Muscle of back (tissue), 11 donors: Measurements from ENCODE around the gene IRX2. TPM values are rescaled to one million over a fixed set of nuclear protein-coding genes. Genes with fewer than 3 reads are reported as not detected.

ENCODE experiments used
- DNase-seq, 3 donors: peaks; one replicate each; pipeline versions ENCODE4 v3.0.0 to v3.0.0-alpha.2; 2013
- polyA plus RNA-seq, 10 donors: library from polyadenylated mRNA; unstranded; fragments of 120-200 nt; gene quantifications; one replicate each; pipeline ENCODE4 v1.2.1, GENCODE V29; 2013; ENCODE audit not compliant: insufficient read length in 10 of 10

Gene IRX2
- polyA plus RNA-seq, 10 donors, result 0.10 to 23.6 (median 0.20) TPM

DNA sequence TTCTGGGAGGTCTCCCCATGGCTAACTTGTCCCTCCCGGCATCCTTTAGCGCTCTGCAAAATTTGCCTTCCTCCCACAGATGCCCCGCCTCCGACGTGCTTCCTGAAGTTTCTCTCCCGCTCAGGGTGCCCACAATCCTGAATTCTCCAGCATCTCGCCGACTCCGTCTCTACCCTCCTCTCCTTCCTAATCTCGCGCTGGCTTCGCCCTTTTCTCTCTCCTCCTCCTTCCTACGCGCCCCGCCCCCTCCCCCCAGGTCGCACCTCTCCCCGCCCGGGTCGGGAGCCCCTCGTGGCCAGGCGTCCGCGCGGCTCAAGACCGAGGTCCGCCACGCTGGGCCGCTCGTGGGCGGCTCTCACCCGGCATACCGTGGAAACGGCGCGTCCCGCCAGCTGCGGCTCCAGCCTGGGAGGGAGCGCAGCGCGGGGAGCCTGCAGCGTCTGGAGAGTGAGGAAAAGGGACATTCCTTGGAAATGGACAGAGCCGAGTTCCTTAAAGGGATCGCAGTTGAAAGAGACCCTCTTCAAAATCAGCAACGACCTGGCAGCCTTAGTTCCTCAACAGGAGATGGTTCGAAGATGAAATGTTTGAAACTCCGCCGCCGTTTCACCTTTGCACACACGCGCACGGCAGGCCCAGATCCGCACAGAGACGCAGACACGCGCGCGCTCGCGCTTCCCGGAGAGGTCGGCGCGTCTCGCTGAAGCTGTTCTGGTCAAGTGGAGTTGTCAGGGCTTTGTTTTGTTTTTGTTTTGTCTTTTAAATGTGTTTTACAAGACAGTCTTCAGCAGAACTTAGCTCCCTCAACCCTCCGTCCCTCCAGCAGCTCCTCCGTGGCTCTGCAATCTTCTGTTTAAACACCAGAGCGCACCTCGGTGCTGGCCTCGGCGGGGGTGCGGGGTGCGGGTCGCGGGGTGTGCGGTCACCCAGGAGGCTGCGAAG lies 5.0 kb upstream of the IRX2 start:
- DNase-seq, result peak in 2 of 3 donors; percentile 63 to 74

GRCh38 chr5:2755681-2756171 lies 4.2 kb upstream of the IRX2 start:
- peak in 1 of 3 donors; percentile 42 for DNase-seq

- DNase-seq, result peak in 1 of 3 donors; percentile 43
Observed at GRCh38 chr5:2755076-2755680, 3.7 kb upstream of the IRX2 start.

GRCh38 chr5:2754581-2755075 lies 3.2 kb upstream of the IRX2 start:
- peak in 1 of 3 donors; percentile 13 for DNase-seq

- DNase-seq, result peak in 1 of 3 donors; percentile 17
Observed at GRCh38 chr5:2753452-2754420, 2.3 kb upstream of the IRX2 start.

DNA sequence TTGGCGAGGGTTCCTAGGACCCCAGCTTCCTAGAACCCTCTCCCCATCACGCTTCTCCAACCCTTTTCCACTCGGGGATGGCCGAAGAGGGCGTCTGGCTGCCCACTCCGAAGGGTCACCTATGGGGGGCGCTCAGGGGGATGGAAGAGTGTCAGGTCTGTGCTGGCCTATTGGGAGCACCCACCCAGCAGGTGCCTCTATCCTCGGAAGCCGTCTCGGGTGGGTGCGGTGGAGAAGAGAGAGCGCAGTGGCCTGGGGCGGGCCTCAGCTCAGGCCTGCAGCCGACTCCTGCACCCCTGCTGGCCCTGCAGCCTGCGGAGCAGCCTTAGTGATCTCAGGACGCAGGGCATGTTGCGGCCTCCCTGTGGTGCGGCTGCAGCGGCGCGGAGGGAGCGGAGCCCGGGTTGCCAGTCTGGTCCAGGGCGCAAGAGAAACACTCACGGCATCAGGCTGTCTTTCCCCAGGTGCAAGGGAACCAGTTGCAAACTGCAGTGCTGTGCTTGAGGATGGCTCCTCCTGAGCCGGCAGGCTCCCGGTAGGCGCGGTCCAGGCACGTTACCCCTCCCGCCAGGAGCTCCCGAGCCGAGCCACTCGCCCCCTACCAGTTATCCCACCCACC lies 1.5 kb upstream of the IRX2 start:
- peak in 1 of 3 donors; percentile 9 for DNase-seq

DNA sequence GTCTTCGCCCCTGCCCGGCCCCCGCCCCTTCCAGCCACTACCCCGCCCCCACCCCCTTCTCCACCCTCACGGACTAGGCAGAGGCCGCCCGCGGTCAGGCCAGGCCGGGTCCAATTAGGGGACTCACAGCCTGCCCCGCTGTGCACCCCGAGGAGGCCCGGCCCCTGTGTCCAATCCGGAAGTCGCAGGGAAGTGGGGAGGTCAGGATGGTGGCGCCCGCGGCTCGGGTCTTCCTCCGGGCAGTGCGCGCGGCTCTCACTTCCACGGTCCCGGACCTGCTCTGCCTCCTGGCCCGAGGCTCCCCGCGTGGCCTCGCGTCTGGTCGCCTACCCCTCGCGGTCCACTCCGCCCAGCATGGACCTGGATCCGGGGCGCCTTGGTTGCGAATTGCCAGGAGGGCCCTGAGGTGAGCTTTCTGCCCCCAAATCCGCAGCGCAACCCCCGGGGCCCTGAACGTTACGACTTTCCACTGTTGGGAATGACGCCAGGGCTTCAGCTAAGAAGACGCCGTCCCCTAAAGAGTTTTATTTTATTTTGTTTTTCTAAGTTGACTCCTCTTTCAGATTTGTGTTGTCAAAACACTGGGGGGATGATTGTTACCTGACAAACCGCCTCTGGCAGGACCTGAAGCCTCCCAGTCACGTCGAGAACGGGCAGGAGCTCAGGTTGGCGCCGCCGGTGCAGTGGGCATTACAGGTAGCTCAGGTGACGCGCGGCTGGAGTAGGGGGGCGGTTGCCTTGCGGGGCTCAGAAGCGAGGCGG lies 763 bp upstream of the IRX2 start:
- peak in 1 of 3 donors; percentile 42 for DNase-seq

GRCh38 chr5:2750758-2751464 lies 566 bp downstream of the IRX2 start:
- DNase-seq, result peak in 1 of 3 donors; percentile 61

DNA sequence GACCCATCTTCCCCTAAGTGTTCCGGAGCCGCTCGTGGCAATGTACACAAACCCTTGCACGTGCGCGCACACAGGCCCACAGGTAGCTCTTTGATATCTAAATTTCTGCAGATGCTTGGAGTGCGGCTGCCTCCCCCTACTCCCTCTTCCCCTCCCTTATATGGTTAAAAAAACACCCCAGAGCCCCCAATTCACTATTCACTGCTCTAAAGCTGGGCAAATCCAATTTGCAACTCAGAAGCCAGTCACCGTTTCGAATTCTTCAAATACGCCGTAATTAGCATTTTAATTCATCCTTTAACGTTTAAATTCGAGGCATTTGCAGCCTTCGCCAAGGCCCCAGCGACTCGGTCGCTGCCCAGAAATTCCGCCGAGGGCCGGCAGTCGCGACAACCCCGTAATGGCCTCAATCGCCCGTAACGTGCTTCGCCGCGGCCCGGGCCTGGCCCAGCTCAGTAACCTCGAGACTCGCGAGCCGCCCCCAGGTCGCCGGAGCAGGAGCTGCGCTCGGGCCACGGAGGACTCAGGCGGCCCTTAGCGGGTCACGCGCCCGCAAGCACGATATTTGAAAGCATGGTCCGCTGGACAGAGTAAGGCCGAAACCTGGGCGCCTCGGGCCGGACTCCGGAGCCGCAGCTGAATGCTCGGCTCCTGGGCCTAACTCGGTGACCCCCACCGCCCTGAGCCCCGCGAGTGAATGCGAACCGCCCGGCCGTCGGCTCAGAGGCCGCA lies 1.3 kb downstream of the IRX2 start:
- peak in 1 of 3 donors; percentile 45 for DNase-seq

DNA sequence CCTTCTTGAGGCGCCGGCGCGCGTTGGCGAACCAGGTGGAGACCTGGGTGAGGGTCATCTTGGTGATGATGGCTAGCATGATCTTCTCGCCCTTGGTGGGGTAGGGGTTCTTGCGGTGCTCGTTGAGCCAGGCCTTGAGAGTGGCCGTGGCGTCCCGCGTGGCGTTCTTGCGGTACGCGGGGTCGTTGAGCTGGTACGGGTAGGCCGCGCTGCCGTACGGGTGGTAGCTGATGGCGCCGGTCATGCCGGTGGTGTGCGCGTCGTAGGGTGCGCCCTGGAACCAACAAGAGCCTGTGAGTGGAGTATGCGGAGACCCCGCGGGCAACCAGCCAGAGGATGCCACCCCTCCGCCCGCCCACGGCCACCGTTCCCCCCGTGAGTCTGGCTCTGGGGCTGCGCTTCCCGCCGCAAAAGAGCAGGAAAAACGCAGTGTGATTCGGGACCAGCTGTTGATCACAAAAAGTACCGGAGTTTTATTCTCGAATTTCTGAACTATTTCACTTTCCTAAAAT lies 1.9 kb downstream of the IRX2 start:
- peak in 1 of 3 donors; percentile 32 for DNase-seq

GRCh38 chr5:2748861-2749513 lies 2.5 kb downstream of the IRX2 start:
- peak in 1 of 3 donors; percentile 17 for DNase-seq

DNA sequence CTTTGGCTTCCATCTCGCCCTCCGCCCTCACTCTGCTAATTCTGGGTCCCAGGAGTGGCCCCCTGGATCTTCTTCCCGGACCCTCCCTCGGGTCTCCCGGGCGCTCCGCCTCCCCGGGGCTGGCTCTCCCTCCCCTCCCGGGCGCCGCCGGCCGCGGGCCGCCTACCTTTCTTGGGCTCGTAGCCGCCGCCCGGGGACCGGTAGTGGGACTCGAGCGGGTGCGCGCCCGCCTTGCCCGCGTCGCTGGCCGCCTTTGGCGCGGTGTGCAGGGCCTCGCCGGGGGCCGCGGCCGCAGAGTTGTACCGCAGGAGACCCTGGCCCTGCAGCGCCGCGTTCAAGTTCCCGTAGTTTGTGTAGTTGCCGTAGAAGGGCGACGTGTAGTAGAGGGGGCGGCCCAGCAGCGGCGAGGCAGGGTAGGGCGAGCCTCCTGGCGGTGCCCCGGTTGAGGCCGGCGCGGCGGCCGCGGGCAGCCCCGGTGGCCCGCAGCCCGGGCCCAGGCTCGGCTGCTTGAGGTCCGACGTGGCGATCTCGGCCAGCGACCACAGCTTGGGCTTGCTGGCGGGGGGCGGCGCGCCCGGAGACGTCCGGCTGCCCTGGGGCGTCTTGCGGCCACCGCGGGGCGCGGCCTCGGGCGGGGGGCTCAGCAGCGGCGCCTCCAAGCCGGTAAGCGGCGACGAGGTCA lies 3.2 kb downstream of the IRX2 start:
- peak in 1 of 3 donors; percentile 12 for DNase-seq

GRCh38 chr5:2747363-2748162 lies 3.9 kb downstream of the IRX2 start:
- DNase-seq, result peak in 1 of 3 donors; percentile 20

DNA sequence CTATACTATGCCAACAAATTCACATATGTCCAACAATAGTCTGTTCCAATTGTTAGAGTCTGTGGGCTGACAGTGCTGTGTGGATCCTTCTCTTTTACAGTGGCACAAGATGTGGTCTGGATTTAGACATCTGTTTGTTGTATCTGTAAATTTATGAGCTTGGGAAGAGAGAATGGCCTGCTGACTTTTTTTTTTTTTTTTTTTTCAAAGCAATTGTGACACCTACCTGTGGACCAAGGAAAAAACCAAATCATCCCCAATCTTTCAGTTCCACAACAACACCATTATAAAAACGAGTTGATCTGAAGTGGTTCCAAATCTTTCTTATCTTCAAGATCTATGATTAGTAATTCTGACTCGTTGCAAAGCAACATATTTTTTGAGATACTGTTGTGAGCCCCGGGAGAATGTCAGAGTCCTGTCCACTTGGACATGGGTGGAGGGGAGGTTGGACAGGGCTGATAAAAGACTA lies 4.9 kb downstream of the IRX2 start:
- peak in 1 of 3 donors; percentile 14 for DNase-seq

- DNase-seq, result peak in 1 of 3 donors; percentile 6
Observed at GRCh38 chr5:2744485-2744884, 7.0 kb downstream of the IRX2 start.
